ENCODE measurements around the gene RBMX. TPM values are rescaled to one million over a fixed set of nuclear protein-coding genes. Genes with fewer than 3 reads are reported as not detected.

The RBMX gene
- total RNA-seq, 4 donors from 2014 or later: 158 to 212 (median 189) TPM

DNA sequence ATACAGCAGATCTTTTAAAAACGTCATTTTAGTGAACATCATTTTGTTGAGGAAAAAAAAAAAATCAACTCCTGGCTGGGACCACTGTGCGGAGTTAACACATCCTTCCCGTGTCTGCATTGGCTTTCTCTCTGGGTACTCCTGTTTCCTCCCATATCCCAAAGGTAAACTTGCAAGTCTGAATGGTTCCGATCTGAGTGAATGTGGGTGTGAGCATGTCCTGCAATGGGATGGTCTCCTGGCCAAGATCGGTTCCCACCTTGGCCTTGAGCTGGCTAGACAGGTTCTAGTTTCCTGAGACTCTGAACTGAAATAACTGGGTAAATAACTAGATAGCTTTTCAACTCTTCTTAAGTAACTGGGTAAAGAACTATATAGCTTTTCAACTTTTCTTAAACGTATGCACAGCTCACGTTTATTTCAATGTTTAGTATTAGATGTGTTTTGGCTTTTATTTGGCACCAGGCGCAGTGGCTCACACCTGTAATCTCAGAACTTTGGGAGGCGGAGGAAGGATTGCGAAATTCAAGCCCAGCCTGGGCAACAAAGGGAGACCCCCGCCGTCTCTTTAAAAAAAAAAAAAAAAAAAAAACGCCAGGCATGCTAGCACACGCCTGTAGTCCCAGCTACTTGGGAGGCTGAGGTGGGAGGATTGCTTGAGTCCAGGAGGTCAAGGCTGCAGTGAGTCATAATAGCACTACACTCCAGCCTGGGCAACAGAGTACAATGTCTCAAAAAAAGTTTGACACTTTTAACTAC, 14.0 kb downstream of the RBMX start:
- TF ChIP-seq, protein P1, sequence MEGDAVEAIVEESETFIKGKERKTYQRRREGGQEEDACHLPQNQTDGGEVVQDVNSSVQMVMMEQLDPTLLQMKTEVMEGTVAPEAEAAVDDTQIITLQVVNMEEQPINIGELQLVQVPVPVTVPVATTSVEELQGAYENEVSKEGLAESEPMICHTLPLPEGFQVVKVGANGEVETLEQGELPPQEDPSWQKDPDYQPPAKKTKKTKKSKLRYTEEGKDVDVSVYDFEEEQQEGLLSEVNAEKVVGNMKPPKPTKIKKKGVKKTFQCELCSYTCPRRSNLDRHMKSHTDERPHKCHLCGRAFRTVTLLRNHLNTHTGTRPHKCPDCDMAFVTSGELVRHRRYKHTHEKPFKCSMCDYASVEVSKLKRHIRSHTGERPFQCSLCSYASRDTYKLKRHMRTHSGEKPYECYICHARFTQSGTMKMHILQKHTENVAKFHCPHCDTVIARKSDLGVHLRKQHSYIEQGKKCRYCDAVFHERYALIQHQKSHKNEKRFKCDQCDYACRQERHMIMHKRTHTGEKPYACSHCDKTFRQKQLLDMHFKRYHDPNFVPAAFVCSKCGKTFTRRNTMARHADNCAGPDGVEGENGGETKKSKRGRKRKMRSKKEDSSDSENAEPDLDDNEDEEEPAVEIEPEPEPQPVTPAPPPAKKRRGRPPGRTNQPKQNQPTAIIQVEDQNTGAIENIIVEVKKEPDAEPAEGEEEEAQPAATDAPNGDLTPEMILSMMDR (IDR thresholded peaks at IDR 0.05; ENCODE audit: low read depth): no peak

DNA sequence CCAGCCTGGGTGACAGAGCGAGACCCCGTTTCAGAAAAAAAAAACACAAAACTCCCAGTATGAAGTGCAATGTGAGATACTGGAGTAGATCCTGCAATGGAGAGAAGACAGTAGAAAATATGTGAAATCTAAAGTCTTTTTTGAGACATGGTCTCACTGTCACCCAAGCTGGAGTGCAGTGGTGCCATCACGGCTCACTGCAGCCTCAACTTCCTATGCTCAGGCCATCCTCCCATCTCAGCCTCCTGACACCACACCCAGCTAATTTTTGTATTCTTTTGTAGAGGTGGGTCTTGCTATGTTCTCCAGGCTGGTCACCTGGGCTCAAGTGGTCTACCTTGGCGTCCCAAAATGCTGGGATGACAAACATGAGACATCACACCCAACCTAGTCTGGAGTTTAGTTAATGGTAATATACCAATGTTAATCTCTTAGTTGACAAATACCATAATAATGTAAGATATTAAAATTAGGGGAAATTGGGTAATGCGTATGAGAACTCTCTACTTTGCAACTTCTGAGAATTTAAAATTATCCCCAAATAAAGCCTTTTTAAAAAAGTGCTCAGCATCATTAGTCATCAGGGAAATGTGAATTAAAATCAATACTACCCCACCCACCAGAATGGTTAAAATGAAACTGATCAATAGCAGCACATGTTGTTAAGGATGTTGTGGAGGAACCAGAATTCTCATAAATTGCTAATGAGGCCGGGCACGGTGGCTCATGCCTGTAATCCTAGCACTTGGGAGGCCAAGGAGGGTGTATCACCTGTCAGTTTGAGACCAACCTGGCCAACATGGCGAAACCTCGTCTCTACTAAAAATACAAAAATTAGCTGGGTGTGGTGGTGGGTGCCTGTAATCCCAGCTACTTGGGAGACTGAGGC, 15.0 kb downstream of the RBMX start:
- TF ChIP-seq, protein P1 (IDR thresholded peaks at IDR 0.05; ENCODE audit: low read depth): no peak

DNA sequence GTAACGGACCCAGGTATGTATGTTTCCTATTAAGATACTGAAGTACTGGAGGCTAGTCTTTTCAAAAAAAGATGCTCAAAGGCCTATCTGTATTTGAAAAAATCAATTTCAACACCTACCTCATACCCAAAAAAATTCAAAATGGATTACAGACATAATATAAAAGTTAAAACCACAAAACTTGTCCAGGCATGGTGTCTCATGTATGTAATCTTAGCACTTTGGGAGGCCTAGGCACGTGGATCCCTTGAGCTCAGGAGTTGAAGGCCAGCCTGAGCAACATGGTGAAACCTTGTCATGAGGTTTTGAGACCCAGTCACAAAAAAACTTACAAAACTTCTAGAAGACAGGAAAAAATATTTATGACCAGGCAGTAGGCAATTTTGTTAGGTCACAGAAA, 16.7 kb downstream of the RBMX start:
- TF ChIP-seq, protein P1 (IDR thresholded peaks at IDR 0.05; ENCODE audit: low read depth): no peak

DNA sequence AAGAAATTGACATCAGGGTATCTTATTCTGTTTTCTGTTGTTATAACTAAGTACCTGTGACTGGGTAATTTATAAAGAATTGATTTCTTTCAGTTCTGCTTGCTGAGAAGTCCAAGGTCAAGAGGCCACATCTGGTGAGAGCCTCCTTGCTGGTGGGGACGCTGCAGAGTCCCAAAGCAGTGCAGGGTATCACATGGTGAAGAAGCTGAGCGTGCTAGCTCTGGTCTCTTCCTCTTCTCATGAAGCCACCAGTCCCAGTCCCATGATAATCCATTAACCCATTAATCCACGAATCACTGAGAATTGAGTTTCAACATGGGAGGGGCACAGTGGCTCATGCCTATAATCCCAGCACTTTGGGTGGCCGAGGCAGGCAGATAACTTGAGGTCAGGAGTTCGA, 18.0 kb downstream of the RBMX start:
- TF ChIP-seq, protein P1 (IDR thresholded peaks at IDR 0.05; ENCODE audit: low read depth): no peak

DNA sequence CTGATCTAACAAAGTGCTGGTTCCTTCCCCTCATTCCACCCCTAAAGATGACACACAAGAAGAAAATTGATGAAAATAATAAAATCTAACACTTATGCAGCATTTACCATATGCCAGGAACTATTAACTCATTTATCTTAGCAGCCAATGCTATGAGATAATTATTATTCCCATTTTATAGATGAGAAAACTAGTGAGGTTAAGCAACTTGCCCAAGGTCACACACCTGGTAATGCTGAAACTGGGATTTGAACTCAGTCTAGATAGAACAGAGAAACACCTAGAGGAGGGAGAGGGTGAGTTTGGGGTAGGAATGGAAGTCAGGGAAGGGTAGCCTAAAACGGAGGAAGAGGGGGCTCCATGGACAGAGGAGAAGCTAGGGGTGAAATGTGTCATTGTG, 18.6 kb downstream of the RBMX start:
- TF ChIP-seq, protein P1 (IDR thresholded peaks at IDR 0.05; ENCODE audit: low read depth): no peak

DNA sequence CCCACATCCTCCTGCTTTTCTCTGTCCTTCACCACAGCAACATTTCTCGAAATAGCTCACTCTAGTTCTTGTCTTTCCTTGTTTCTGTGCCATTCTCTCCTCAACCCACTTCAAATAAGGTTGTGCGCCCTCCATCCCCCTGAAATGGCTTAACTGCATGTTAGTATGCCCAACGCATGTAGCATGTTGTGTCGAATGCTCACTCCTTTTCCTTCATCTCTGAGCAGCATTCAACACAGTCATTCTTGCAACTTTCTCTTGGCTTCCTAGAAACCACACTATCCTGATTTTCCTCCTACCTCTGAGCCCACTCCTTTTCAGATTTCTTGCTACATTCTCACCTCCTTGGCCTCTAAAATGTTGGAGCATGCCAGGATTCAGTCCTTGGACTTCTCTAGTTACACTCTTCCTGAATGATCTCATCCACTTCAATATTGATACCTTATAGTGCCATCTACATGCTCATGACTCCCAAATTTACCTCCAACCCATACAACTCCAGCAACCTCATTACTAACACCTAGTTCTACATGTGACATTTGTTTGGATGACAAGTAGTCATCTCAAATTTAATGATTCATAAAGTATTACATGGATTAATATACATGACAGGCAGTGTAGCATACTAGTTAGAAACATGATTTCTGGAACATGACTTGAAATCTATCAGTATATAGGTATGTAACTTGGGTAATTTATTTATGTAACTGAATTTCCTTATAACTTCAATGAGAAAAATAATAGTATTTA, 22.3 kb downstream of the RBMX start:
- TF ChIP-seq, protein P1 (IDR thresholded peaks at IDR 0.05; ENCODE audit: low read depth): no peak
